B cell (primary cell): ENCODE measurements around the gene DGCR8. TPM values are rescaled to one million over a fixed set of nuclear protein-coding genes. Genes with fewer than 3 reads are reported as not detected.

Source experiments
- ATAC-seq: fragments of 200-7000 bp; cut with Tn5 transposase; one replicate; pipeline ENCODE4 v1.10.0; 2021; ENCODE audit warnings: low read depth, mild to moderate bottlenecking, moderate number of reproducible peaks, moderate library complexity
- CTCF ChIA-PET: fragments of 350-600 bp; sonication (Branson Sonifier 250); formaldehyde crosslinking; loops from one replicate; lab custom pipeline; 2021; ENCODE audit warnings: antibody characterized with exemption, inconsistent platforms; lab: Charles Lee
- POLR2A ChIA-PET: fragments of 350-600 bp; sonication (Branson Sonifier 250); formaldehyde crosslinking; loops from one replicate; lab custom pipeline; 2021; ENCODE audit warnings: antibody characterized with exemption; lab: Charles Lee
- DNase-seq: peaks from one replicate; pipeline ENCODE4 v3.0.0; 2013
- H2AFZ ChIP-seq: 2 replicates; pipeline ENCODE4 v1.6.1; 2012; ENCODE audit warnings: mild to moderate bottlenecking, low read depth, low read length; ENCODE audit not compliant: insufficient read depth, poor library complexity, severe bottlenecking
- H3K27ac ChIP-seq, 2 donors: 1 replicate in 1 of 2; 2 replicates in 1 of 2; pipeline ENCODE4 v1.5.1; 2012 to 2013; ENCODE audit warnings: low read length in 2 of 2, mild to moderate bottlenecking in 2 of 2, moderate library complexity in 1 of 2
- H3K27me3 ChIP-seq, 4 experiments: fragments of 200-600 bp in 1 of 4; sonication (generic) in 1 of 4; replicated peaks in 1 of 4; 1 replicate in 2 of 4; 2 replicates in 2 of 4; pipeline versions ENCODE4 v1.6.1 to v1.7.0; 2013 to 2016; ENCODE audit warnings: low read length in 3 of 4, mild to moderate bottlenecking in 2 of 4, mixed read lengths in 1 of 4, moderate library complexity in 1 of 4; ENCODE audit not compliant: insufficient read depth in 4 of 4, control insufficient read depth in 3 of 4; ENCODE audit errors: control extremely low read depth in 1 of 4
- H3K36me3 ChIP-seq, 2 experiments: replicated peaks in 1 of 2; 1 replicate in 1 of 2; 2 replicates in 1 of 2; pipeline versions ENCODE4 v1.6.1 to v1.7.1; 2013; ENCODE audit warnings: low read length in 1 of 2; ENCODE audit not compliant: insufficient read depth in 2 of 2, control insufficient read depth in 1 of 2; ENCODE audit errors: control extremely low read depth in 1 of 2, extremely low read depth in 1 of 2
- H3K4me1 ChIP-seq, 2 donors: fragments of 200-600 bp in 1 of 2; sonication (generic) in 1 of 2; 1 replicate in 1 of 2; 2 replicates in 1 of 2; pipeline versions ENCODE4 v1.5.1 to v1.6.1; 2013 to 2017; ENCODE audit warnings: low read length in 2 of 2; ENCODE audit not compliant: control insufficient read depth in 2 of 2, insufficient read depth in 2 of 2
- H3K4me2 ChIP-seq: replicated peaks from 2 replicates; pipeline ENCODE3; 2012; ENCODE audit warnings: mild to moderate bottlenecking, low read depth, low read length; ENCODE audit not compliant: poor library complexity, severe bottlenecking
- H3K4me3 ChIP-seq, 5 experiments: fragments of 200-600 bp in 1 of 5; sonication (generic) in 1 of 5; 1 replicate in 3 of 5; 2 replicates in 2 of 5; pipeline versions ENCODE4 v1.5.1 to v1.7.0; 2011 to 2016; ENCODE audit warnings: low read length in 4 of 5, mild to moderate bottlenecking in 4 of 5, low read depth in 2 of 5, control low read depth in 1 of 5, moderate library complexity in 1 of 5; ENCODE audit not compliant: insufficient read depth in 1 of 5; ENCODE audit errors: control extremely low read depth in 1 of 5, extremely low read depth in 1 of 5
- H3K79me2 ChIP-seq: fragments of 200-600 bp; sonication (generic); one replicate; pipeline ENCODE4 v1.6.0; 2016; ENCODE audit warnings: low read length; ENCODE audit not compliant: control insufficient read depth, insufficient read depth
- H3K9ac ChIP-seq: fragments of 200-600 bp; sonication (generic); 2 replicates; pipeline ENCODE4 v1.6.1; 2017; ENCODE audit warnings: mild to moderate bottlenecking, low read length, moderate library complexity
- H3K9me3 ChIP-seq, 3 donors: one replicate each; pipeline versions ENCODE4 v1.6.1 to v1.7.1; 2013; ENCODE audit warnings: low read length in 2 of 3; ENCODE audit not compliant: control insufficient read depth in 2 of 3, insufficient read depth in 1 of 3; ENCODE audit errors: control extremely low read depth in 1 of 3
- H4K20me1 ChIP-seq: 2 replicates; pipeline ENCODE4 v1.6.0; 2012; ENCODE audit warnings: mild to moderate bottlenecking, low read length; ENCODE audit not compliant: insufficient read depth, control insufficient read depth, poor library complexity, severe bottlenecking
- H3K27ac Mint-ChIP-seq: one replicate; pipeline ENCODE4 v1.8.0; 2021; ENCODE audit warnings: mixed read lengths
- H3K27me3 Mint-ChIP-seq: one replicate; pipeline ENCODE4 v1.8.0; 2021; ENCODE audit warnings: mixed read lengths
- H3K4me1 Mint-ChIP-seq: one replicate; pipeline ENCODE4 v1.8.0; 2021; ENCODE audit warnings: mixed read lengths
- H3K4me3 Mint-ChIP-seq: one replicate; pipeline ENCODE4 v1.8.0; 2021; ENCODE audit warnings: mixed read lengths
- H3K9me3 Mint-ChIP-seq: one replicate; pipeline ENCODE4 v1.8.0; 2022; ENCODE audit warnings: mixed read lengths; ENCODE audit not compliant: insufficient read depth
- CTCF ChIP-seq: fragments of 200-600 bp; IDR thresholded peaks from one replicate; pipeline ENCODE4 v1.8.0; 2022; ENCODE audit warnings: antibody characterized with exemption, mild to moderate bottlenecking
- EZH2 ChIP-seq: IDR thresholded peaks from 2 replicates; pipeline ENCODE4 v1.6.1; 2012; ENCODE audit warnings: borderline replicate concordance, low read depth, mild to moderate bottlenecking, moderate library complexity, low read length; ENCODE audit not compliant: insufficient read depth, poor library complexity, severe bottlenecking
- WGBS: methylation state at CpG from one replicate; pipeline ENCODE4 v1.1.5; 2013; ENCODE audit warnings: missing lambda C conversion rate; ENCODE audit not compliant: insufficient coverage; 5-methylcytosine and 5-hydroxymethylcytosine counted together
- intact Hi-C: fragments of 100-400 bp; cut with micrococcal nuclease; formaldehyde crosslinking; loops from one replicate; pipeline ENCODE4 v1.10.0; 2022
- polyA plus RNA-seq: library from polyadenylated mRNA; depleted of rRNA; stranded (reverse); fragments of >200 nt; gene quantifications from 2 replicates; pipeline ENCODE4 v1.2.3, GENCODE V29; 2012
- total RNA-seq, 2 donors: library from RNA; stranded (reverse); fragments of 120-200 nt in 1 of 2; gene quantifications; 1 replicate in 1 of 2; 2 replicates in 1 of 2; pipeline versions ENCODE4 v1.2.3 to v1.2.4, GENCODE V29; 2013 to 2022

Gene DGCR8
- total and polyA plus RNA-seq, 2 donors (not counting 1 experiment from before 2014, with no cell fraction given): 19.6 to 43.2 TPM

DNA sequence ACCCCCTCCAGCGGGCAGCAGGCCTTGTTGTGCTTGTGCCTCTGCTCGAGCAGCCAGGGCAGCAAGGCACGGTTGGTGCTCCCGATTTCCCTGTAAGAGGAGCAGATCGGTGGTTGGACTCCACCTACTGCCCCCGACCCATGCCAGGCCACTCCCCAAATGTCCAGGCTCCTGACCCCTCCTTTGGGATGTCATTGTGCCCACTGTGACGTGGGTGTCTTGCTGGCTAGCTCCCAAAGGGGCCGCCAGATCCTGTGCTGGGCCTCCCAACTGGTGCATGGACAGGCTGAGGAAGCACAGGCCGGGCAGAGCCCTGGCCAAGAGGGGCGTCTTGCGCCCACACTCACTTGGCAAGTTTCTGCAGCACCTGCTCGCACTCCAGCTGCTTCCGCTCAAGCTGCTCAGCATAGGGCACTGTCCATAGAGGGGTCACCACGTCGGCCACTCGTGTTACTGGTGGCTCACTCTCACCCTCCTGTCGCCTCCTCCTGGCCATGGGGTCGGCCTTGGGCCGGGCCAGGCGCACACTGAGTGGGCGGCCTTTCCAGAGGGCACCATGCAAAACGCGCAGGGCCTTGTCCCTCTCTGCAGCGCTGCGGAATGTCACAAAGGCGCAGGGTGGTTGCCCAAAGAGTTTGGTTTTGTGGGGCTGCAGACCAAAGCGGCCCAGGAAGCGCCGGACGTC is 35.8 kb downstream of the DGCR8 start, which contains the start of gene RANBP1:
Gene RANBP1 (plus strand): TSS at position 414 of the 685 bp plus-strand sequence. CDS start 81 bp downstream, at position 495.
- Mint-ChIP-seq H3K9me3 (no peaks in the 10 kb centered on the region), H3K4me3 (peak within 1 kb of the TSS; percentile 93), H3K27me3 (no peaks in the 10 kb centered on the region), H3K27ac (peak within 1 kb of the TSS; percentile 94), H3K4me1 (peaks cover 31% of the 10 kb centered on the region)
- 85% methylated on average over 30 of the region's 30 CpGs for WGBS
- CTCF ChIA-PET: no interaction called here
- H3K9me3 ChIP-seq: no peaks in the 10 kb centered on the region
- H3K27me3 ChIP-seq: no peaks in the 10 kb centered on the region
- intact Hi-C loops: loop anchor here (2.0 to 10.0 kb wide), 3 partner anchors 739 to 993 kb away; partner anchors contain the start of genes DGCR2, PI4KA, SNAP29 and THAP7
- peak within 1 kb of the TSS; percentile 16 to 94 (median 80) for H3K4me3 ChIP-seq
- H3K4me2 ChIP-seq: peak within 1 kb of the TSS; percentile 95
- TF ChIP-seq CTCF (no peak), EZH2 (no peak)
- peak within 1 kb of the TSS; percentile 93 for H3K9ac ChIP-seq
- H3K36me3 ChIP-seq: peaks cover 0 to 37% of the 10 kb centered on the region in 2 experiments
- peak within 1 kb of the TSS; percentile 84 for H2AFZ ChIP-seq
- DNase-seq (peak; percentile 29), ATAC-seq (no peak)
- peak within 1 kb of the TSS; percentile 66 to 85 for H3K27ac ChIP-seq
- peaks cover 19 to 49% of the 10 kb centered on the region in 2 donors for H3K4me1 ChIP-seq
- POLR2A ChIA-PET: no interaction called here
- peaks cover 39% of the 10 kb centered on the region for H4K20me1 ChIP-seq
- H3K79me2 ChIP-seq: peaks cover 50% of the 10 kb centered on the region
